NB4 (cell line): ENCODE measurements around the gene STARD10.
A peak's percentile ranks its signal among the peaks of the same experiment; 100 is the strongest.

ENCODE experiments used
- DNase-seq: peaks from one replicate; pipeline ENCODE4 v3.0.0; 2010; ENCODE audit warnings: low read depth
- H3K4me3 ChIP-seq: one replicate; pipeline ENCODE4 v1.5.1; 2011; ENCODE audit warnings: mild to moderate bottlenecking, low read depth, low read length, moderate library complexity
- MYC ChIP-seq: IDR thresholded peaks from 2 replicates; pipeline ENCODE4 v1.6.1; 2011; ENCODE audit warnings: low read depth, low read length
- POLR2A ChIP-seq: IDR thresholded peaks from 2 replicates; pipeline ENCODE4 v1.6.1; 2011; ENCODE audit warnings: mild to moderate bottlenecking; ENCODE audit not compliant: insufficient read length; ENCODE audit errors: extremely low read depth
- TF ChIP-seq, protein P1 (sequence below): IDR thresholded peaks from 2 replicates; pipeline ENCODE4 v1.6.1; 2011; ENCODE audit warnings: low read depth, low read length
- TF ChIP-seq, protein P2 (sequence below): IDR thresholded peaks from one replicate; pipeline ENCODE4 v1.5.1; 2012; ENCODE audit warnings: low read depth, low read length

The STARD10 gene

DNA sequence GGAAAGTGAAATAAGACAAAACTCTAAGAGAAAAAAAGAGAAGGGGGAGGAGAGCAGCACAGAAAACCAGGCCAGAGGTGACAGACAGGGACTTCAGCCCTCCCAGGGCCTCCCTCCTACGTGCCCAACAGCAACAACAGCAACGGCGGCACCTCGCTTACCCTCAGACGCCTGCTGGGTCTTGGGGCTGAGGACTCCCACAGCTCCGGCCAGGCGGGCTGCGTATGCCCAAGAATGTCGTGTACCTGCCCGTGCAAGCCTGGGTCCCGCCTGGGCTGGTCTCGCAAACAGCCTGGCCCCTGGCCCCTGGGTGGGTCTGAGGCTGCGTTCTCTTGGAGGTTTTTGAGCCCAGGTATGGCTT, 72.2 kb downstream of the STARD10 start:
- TF ChIP-seq, protein P1, sequence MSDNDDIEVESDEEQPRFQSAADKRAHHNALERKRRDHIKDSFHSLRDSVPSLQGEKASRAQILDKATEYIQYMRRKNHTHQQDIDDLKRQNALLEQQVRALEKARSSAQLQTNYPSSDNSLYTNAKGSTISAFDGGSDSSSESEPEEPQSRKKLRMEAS, result no peak
- TF ChIP-seq MYC, result no peak
- no peak for TF ChIP-seq POLR2A
- H3K4me3 ChIP-seq, result peak overlapping the region; percentile 93
- peak; percentile 71 for DNase-seq

DNA sequence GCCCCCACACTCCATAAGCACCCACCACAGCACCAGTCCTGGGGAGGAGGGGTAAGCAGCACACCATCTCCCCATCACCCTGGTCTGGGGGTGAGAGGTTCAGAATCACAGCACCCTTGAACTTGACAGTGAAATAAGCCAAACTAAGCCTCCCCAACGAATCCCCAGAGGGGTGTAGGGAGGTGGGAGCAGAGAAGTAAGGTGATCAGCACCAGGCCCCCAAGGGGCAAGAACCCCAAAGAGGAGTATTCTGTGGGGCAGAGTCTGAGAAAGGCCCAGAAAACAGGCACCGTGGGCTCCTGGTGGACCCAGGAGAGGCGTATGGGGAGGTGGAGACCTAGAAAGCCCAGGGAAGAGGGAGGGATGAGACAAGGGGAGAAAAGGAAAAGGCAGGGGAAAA, 72.6 kb downstream of the STARD10 start:
- TF ChIP-seq POLR2A (no peak), MYC (no peak)
- TF ChIP-seq, protein P1, result no peak
- TF ChIP-seq, protein P2, sequence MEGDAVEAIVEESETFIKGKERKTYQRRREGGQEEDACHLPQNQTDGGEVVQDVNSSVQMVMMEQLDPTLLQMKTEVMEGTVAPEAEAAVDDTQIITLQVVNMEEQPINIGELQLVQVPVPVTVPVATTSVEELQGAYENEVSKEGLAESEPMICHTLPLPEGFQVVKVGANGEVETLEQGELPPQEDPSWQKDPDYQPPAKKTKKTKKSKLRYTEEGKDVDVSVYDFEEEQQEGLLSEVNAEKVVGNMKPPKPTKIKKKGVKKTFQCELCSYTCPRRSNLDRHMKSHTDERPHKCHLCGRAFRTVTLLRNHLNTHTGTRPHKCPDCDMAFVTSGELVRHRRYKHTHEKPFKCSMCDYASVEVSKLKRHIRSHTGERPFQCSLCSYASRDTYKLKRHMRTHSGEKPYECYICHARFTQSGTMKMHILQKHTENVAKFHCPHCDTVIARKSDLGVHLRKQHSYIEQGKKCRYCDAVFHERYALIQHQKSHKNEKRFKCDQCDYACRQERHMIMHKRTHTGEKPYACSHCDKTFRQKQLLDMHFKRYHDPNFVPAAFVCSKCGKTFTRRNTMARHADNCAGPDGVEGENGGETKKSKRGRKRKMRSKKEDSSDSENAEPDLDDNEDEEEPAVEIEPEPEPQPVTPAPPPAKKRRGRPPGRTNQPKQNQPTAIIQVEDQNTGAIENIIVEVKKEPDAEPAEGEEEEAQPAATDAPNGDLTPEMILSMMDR, result no peak
- H3K4me3 ChIP-seq, result peak overlapping the region; percentile 93
- no peak for DNase-seq

DNA sequence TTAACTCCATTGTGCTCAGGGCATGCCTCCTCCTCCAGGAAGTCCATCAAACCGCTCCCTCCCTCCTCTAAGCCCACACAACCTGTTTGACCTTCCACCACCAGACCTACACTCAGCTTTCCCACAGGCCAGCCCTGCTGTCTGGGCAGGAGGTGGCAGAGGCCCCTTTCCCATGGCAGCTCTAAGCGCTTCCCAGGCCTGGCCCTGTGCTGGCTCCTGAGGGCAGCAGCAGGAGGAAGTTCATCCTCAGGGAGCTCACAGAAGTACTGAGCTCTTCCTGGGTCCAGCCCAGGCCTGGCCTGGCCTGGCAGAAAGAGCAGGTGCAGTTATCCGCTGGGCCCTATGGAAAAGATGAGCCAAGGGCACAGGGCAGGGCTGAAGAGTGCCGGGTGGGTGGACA, 73.1 kb downstream of the STARD10 start:
- no peak for TF ChIP-seq MYC
- TF ChIP-seq, protein P2, result no peak
- no peak for TF ChIP-seq POLR2A
- TF ChIP-seq, protein P1, result no peak
- H3K4me3 ChIP-seq, result peak overlapping the region; percentile 93
- no peak for DNase-seq

GRCh38 chr11:72720047-72720446, 73.8 kb downstream of the STARD10 start:
- TF ChIP-seq, protein P1, result no peak
- TF ChIP-seq MYC (no peak), POLR2A (no peak)
- TF ChIP-seq, protein P2, result no peak
- peak; percentile 42 for DNase-seq
- peak overlapping the region; percentile 93 for H3K4me3 ChIP-seq

- H3K4me3 ChIP-seq, result peak overlapping the region; percentile 21
- TF ChIP-seq, protein P2, result no peak
- TF ChIP-seq MYC, result no peak
- TF ChIP-seq, protein P1, result no peak
- no peak for DNase-seq
These were observed 74.3 kb downstream of the STARD10 start for GRCh38 chr11:72719551-72719950.

DNA sequence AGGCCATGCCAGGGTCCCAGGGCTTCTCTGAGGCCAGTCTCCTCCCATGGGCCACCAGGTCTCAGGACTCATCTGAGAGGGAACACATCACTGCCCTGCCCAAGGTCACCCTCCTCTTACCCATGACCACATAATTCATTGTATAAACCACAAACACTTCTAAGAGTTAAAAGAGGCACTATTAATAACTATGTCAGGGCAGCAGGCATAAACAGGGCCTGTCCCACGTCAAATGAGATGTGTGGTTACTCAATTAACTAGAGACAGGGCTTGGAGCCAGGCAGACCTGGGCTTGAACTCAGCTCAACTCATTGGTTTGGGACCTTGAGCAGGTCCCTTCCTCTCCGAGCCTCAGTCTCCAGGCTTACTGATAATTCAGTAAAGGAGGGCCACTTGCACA, 74.7 kb downstream of the STARD10 start:
- no peak for TF ChIP-seq MYC
- TF ChIP-seq, protein P2, result no peak
- TF ChIP-seq, protein P1, result no peak
- no peak for TF ChIP-seq POLR2A
- peak; percentile 41 for DNase-seq
- H3K4me3 ChIP-seq, result no peak overlapping the region
